ENCODE results near the gene SDR42E2.
A peak's percentile ranks its signal among the peaks of the same experiment; 100 is the strongest.
"Not testable (repeated sequence)": the region's sequence is repeated elsewhere in the genome, so short reads cannot be mapped to it uniquely, and the experiment has no call there.

Gene SDR42E2

DNA sequence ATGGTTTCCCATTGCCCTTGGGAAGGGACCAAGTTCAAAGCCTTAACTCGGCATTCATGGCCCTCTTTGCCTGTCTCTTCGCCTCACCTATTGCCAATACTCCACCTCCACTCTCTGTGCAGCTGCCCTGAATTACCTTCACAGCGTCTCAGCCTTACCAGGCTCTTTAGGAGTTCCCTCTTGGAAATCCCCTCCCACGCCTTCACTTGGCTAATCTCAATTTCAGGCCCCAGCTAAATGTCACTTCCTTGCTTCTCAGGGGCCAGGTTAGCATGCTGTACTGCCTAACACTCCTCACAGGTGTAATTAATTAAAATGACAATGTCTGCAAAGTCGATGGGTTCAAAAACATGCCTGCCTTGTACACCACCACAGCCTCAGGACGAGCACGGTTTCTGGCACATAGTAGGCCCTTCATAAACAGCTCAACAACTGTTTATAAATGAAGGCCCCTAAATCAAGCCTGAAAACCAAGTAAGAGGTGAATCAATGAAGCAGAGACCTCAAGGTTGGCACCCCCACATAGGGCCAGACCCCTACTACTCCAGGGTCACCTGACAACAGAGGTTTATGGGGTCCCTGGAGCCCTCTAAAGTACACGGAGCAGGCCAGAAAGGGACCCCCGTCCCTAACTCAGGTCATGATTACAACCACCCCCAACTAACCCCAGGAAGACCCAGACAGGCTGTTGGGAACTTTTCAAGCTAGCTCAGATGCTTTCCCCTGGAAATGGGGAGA, 32.6 kb downstream of the SDR42E2 start:
- Histone ChIP-seq H3K4me3 (ENCODE audit: low read depth, low read length) (peak overlapping the region; percentile 91), H3K4me1 (ENCODE audit: control insufficient read depth, insufficient read depth, low read length) (peaks cover 4% of the 10 kb centered on the region), H3K9ac (ENCODE audit: low read depth, low read length) (no peak overlapping the region), H3K9me3 (ENCODE audit: control insufficient read depth, insufficient read depth, low read length) (no peaks in the 10 kb centered on the region), H3K27me3 (ENCODE audit: control insufficient read depth, insufficient read depth, low read length) (no peaks in the 10 kb centered on the region), H3K36me3 (ENCODE audit: control insufficient read depth, insufficient read depth, low read length) (no peaks in the 10 kb centered on the region)

GRCh38 chr16:22195445-22195694, 33.1 kb downstream of the SDR42E2 start:
- Histone ChIP-seq H3K9ac (ENCODE audit: low read depth, low read length) (no peak overlapping the region), H3K4me1 (ENCODE audit: control insufficient read depth, insufficient read depth, low read length) (peaks cover 4% of the 10 kb centered on the region), H3K27me3 (ENCODE audit: control insufficient read depth, insufficient read depth, low read length) (no peaks in the 10 kb centered on the region), H3K36me3 (ENCODE audit: control insufficient read depth, insufficient read depth, low read length) (no peaks in the 10 kb centered on the region), H3K9me3 (ENCODE audit: control insufficient read depth, insufficient read depth, low read length) (no peaks in the 10 kb centered on the region), H3K4me3 (ENCODE audit: low read depth, low read length) (peak overlapping the region; percentile 91)

DNA sequence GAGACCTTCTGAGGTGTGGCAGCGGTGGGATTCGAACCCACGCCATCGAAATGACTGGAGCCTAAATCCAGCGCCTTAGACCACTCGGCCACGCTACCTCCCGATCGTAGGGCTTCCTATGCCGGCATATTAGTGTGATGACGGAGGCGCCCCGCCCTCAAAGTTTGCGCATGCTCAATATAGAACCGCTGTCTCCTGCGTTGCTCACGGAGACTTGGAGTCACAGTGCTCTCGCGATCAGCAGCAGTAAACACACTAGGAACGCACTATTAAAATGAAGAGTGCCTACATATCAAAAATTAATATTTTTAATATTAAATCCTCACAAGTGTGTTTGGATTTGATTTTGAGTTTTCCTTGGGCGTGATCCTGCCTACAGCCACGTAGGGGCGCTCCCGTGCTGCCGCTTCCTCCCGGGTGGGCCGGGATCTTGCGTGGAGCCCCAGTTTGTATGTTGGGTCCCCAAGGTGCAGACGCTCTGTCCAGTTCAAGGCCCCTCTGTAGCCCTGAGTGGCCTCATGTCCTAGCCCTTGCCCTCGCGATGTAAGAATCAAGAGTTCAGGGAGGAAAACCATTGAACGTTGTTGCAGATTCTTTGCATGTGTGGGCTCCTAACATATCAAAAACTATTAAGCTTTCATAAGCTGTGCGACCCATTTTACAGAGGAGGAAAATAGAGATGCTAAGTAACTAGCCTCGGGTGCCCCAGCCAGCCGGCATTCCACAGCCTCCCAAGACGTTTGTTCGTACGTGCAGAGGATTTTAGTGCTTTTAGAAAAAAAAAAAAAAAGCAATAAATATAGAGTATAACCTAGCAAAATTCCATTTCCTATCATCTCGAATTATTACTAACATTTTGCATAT, 33.6 kb downstream of the SDR42E2 start:
- H3K9ac ChIP-seq (ENCODE audit: low read depth, low read length), result peak overlapping the region; percentile 71
- peaks cover 4% of the 10 kb centered on the region for H3K4me1 ChIP-seq (ENCODE audit: control insufficient read depth, insufficient read depth, low read length)
- H3K4me3 ChIP-seq (ENCODE audit: low read depth, low read length), result peak overlapping the region; percentile 91
- H3K36me3 ChIP-seq (ENCODE audit: control insufficient read depth, insufficient read depth, low read length), result no peaks in the 10 kb centered on the region
- H3K9me3 ChIP-seq (ENCODE audit: control insufficient read depth, insufficient read depth, low read length), result no peaks in the 10 kb centered on the region
- H3K27me3 ChIP-seq (ENCODE audit: control insufficient read depth, insufficient read depth, low read length), result no peaks in the 10 kb centered on the region

- Histone ChIP-seq H3K9ac (ENCODE audit: low read depth, low read length) (peak overlapping the region; percentile 71), H3K4me3 (ENCODE audit: low read depth, low read length) (peak overlapping the region; percentile 91)
- not testable (repeated sequence) for H3K36me3 ChIP-seq (ENCODE audit: control insufficient read depth, insufficient read depth, low read length); H3K9me3 ChIP-seq (ENCODE audit: control insufficient read depth, insufficient read depth, low read length); H3K27me3 ChIP-seq (ENCODE audit: control insufficient read depth, insufficient read depth, low read length); H3K4me1 ChIP-seq (ENCODE audit: control insufficient read depth, insufficient read depth, low read length)
Measured at GRCh38 chr16:22196559-22197168, 34.4 kb downstream of the SDR42E2 start.

- Histone ChIP-seq H3K4me3 (ENCODE audit: low read depth, low read length) (no peak overlapping the region), H3K27me3 (ENCODE audit: control insufficient read depth, insufficient read depth, low read length) (no peaks in the 10 kb centered on the region), H3K9ac (ENCODE audit: low read depth, low read length) (no peak overlapping the region), H3K9me3 (ENCODE audit: control insufficient read depth, insufficient read depth, low read length) (no peaks in the 10 kb centered on the region), H3K36me3 (ENCODE audit: control insufficient read depth, insufficient read depth, low read length) (no peaks in the 10 kb centered on the region), H3K4me1 (ENCODE audit: control insufficient read depth, insufficient read depth, low read length) (peaks cover 4% of the 10 kb centered on the region)
Measured at GRCh38 chr16:22198547-22199293, 36.4 kb downstream of the SDR42E2 start.

- peaks cover under 1% of the 10 kb centered on the region for H3K4me1 ChIP-seq (ENCODE audit: control insufficient read depth, insufficient read depth, low read length)
- no peaks in the 10 kb centered on the region for H3K27me3 ChIP-seq (ENCODE audit: control insufficient read depth, insufficient read depth, low read length)
- no peak overlapping the region for H3K9ac ChIP-seq (ENCODE audit: low read depth, low read length)
- no peaks in the 10 kb centered on the region for H3K36me3 ChIP-seq (ENCODE audit: control insufficient read depth, insufficient read depth, low read length)
- H3K9me3 ChIP-seq (ENCODE audit: control insufficient read depth, insufficient read depth, low read length), result no peaks in the 10 kb centered on the region
- H3K4me3 ChIP-seq (ENCODE audit: low read depth, low read length), result no peak overlapping the region
Measured at GRCh38 chr16:22202261-22202637, 39.9 kb downstream of the SDR42E2 start.

DNA sequence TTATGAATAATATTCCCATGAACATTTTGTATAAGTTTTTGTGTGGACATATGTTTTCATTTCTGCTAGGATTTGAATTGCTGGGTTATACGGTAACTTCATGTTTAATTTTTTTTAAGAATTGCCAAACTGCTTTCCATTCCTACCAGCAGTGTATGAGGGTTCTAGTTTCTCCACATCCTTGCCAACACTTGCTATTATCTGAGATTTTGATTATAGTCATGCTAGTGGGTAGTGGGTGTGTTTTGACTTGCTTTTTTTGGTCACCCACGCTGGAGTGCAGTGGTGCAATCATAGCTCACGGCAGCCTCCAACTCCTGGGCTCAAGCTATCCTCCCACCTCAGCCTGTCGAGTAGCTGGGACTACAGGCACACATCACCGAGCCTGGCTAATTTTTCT, 40.8 kb downstream of the SDR42E2 start:
- no peak overlapping the region for H3K4me3 ChIP-seq (ENCODE audit: low read depth, low read length)
- H3K4me1 ChIP-seq (ENCODE audit: control insufficient read depth, insufficient read depth, low read length), result peaks cover 5% of the 10 kb centered on the region
- H3K27me3 ChIP-seq (ENCODE audit: control insufficient read depth, insufficient read depth, low read length), result no peaks in the 10 kb centered on the region
- H3K36me3 ChIP-seq (ENCODE audit: control insufficient read depth, insufficient read depth, low read length), result no peaks in the 10 kb centered on the region
- H3K9ac ChIP-seq (ENCODE audit: low read depth, low read length), result no peak overlapping the region
- H3K9me3 ChIP-seq (ENCODE audit: control insufficient read depth, insufficient read depth, low read length), result no peaks in the 10 kb centered on the region

DNA sequence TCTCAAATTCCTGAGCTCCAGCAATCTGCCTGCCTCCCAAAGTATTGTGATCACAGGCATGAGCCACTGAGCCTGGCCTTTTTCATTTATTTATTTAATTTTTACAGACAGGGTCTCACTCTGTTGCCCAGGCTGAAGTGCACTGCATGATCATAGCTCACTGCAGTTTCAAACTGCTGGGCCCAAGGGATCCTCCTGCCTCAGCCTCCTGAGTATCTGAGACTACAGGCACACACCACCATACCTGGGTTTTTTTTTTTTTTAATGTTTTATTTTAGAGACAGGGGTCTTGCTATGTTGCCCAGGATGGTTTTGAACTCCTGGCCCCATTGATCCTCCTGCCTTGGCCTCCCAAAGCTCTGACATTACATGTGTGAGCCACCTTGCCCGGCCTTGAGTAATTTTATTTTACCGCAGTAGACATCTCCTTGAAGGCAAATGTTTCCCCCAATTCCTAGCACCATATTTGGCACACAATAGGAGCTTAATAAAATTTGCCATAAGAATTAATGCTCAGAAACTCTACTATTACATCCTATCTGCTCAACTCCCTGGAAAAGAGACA, 41.9 kb downstream of the SDR42E2 start:
- H3K4me1 ChIP-seq (ENCODE audit: control insufficient read depth, insufficient read depth, low read length), result peaks cover 5% of the 10 kb centered on the region
- no peak overlapping the region for H3K4me3 ChIP-seq (ENCODE audit: low read depth, low read length)
- H3K9me3 ChIP-seq (ENCODE audit: control insufficient read depth, insufficient read depth, low read length), result no peaks in the 10 kb centered on the region

DNA sequence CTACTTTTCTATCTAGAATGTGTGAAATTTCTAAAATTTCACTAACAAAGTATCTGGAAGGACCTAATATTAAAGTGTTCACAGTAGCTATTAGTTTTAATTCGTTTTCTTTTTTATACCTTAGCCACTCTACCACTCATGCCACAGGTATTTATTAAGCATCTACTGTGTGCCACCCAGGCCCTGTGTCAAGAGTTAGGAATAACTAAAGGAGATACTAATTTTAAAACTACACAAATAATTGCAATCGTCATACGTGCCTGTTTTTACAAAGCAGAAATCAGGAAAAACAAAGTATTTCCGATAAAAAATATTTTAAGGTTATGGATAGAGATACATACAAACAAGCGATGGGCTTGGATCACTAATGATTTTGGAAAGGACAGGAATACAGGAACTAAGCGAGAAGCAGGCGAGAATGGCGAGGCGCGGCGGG, 43.3 kb downstream of the SDR42E2 start:
- H3K27me3 ChIP-seq (ENCODE audit: control insufficient read depth, insufficient read depth, low read length), result no peaks in the 10 kb centered on the region
- H3K9me3 ChIP-seq (ENCODE audit: control insufficient read depth, insufficient read depth, low read length), result no peaks in the 10 kb centered on the region
- H3K9ac ChIP-seq (ENCODE audit: low read depth, low read length), result no peak overlapping the region
- H3K4me1 ChIP-seq (ENCODE audit: control insufficient read depth, insufficient read depth, low read length), result peaks cover 5% of the 10 kb centered on the region
- peak overlapping the region; percentile 44 for H3K4me3 ChIP-seq (ENCODE audit: low read depth, low read length)
- no peaks in the 10 kb centered on the region for H3K36me3 ChIP-seq (ENCODE audit: control insufficient read depth, insufficient read depth, low read length)

More for the DNA sequence above, 41.9 kb downstream of the SDR42E2 start:
- Histone ChIP-seq H3K27me3 (ENCODE audit: control insufficient read depth, insufficient read depth, low read length) (no peaks in the 10 kb centered on the region), H3K36me3 (ENCODE audit: control insufficient read depth, insufficient read depth, low read length) (no peaks in the 10 kb centered on the region), H3K9ac (ENCODE audit: low read depth, low read length) (no peak overlapping the region)

DNA sequence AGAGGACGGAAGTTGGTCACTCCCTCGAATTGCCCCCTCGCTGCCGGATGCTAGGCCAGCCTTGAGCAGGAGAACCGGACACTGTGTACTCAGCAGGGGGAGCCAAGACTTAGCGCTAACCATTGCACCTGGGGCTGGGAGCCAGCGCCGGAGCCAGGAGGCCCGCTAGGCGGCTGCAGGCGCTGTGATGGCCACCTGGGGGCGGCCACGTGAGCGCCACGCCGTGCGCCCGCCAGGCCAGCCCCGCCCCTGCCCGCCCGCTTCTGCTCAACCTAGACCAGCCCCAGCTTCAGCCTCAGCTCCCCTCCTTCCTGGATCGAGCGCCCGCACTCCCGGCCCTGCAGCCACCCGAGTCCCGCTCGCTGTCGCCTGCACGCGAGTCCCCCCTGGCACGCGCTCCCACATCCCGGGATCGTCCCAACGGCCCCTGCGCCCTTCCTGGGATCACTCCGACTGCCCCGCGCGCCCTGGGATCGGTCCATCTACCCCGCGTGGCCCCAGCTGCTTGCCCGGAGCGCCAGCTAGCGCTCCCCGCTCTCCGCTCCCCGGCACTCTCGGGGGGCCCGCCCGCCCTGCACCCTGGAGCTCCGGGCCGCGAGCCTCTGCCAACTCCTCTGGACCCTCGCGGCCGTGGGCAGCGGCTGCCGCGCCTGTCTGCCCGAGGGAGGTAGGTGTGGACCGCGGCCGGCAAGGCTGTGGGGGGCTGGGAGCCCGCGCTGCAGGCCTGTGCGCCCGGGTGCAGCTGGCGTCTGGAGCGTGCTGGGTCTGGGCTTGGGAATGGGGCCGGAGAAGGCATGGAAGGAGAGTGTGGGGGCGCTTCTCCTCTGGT, 43.9 kb downstream of the SDR42E2 start, which contains the start of gene EEF2K:
TSS of gene EEF2K (plus strand) at position 266 of the 829 bp plus-strand sequence. CDS start 19,452 bp downstream, outside the sequence.
- Histone ChIP-seq H3K9me3 (ENCODE audit: control insufficient read depth, insufficient read depth, low read length) (no peaks in the 10 kb centered on the region), H3K4me3 (ENCODE audit: low read depth, low read length) (peak within 1 kb of the TSS; percentile 92), H3K27me3 (ENCODE audit: control insufficient read depth, insufficient read depth, low read length) (no peaks in the 10 kb centered on the region), H3K4me1 (ENCODE audit: control insufficient read depth, insufficient read depth, low read length) (peaks cover 5% of the 10 kb centered on the region), H3K9ac (ENCODE audit: low read depth, low read length) (peak within 1 kb of the TSS; percentile 41), H3K36me3 (ENCODE audit: control insufficient read depth, insufficient read depth, low read length) (no peaks in the 10 kb centered on the region)

All from iPS-15b (cell line).